Suprapubic skin (tissue), 4 donors: ENCODE results near the gene TIGD3. TPM values are rescaled to one million over a fixed set of nuclear protein-coding genes. Genes with fewer than 3 reads are reported as not detected.

Experiments
- DNase-seq, 2 donors: peaks; one replicate each; pipeline ENCODE4 v3.0.0-alpha.2; 2019; ENCODE audit warnings: low spot score in 2 of 2
- H3K27ac ChIP-seq: fragments of 200-600 bp; sonication (generic); one replicate; pipeline ENCODE4 v1.5.1; 2019
- H3K27me3 ChIP-seq: fragments of 200-600 bp; sonication (generic); one replicate; pipeline ENCODE4 v1.5.1; 2019
- H3K36me3 ChIP-seq: fragments of 200-600 bp; sonication (generic); one replicate; pipeline ENCODE4 v1.5.1; 2019
- H3K4me1 ChIP-seq: fragments of 200-600 bp; sonication (generic); one replicate; pipeline ENCODE4 v1.5.1; 2019
- H3K4me3 ChIP-seq: fragments of 200-600 bp; sonication (generic); one replicate; pipeline ENCODE4 v1.5.1; 2019; ENCODE audit warnings: mild to moderate bottlenecking
- H3K9me3 ChIP-seq: fragments of 200-600 bp; sonication (generic); one replicate; pipeline ENCODE4 v1.5.1; 2019
- CTCF ChIP-seq, 2 donors: fragments of 200-600 bp in 1 of 2; fragments of 450-650 bp in 1 of 2; sonication (generic) in 1 of 2; IDR thresholded peaks; one replicate each; pipeline ENCODE4 v1.5.1; 2016 to 2019; ENCODE audit warnings: antibody characterized with exemption in 2 of 2, mild to moderate bottlenecking in 1 of 2, moderate library complexity in 1 of 2
- EP300 ChIP-seq: sonication (generic); formaldehyde crosslinking; IDR thresholded peaks from one replicate; pipeline ENCODE4 v1.6.1; 2017; ENCODE audit warnings: antibody characterized with exemption
- POLR2A ChIP-seq, 2 donors: fragments of 450-650 bp; IDR thresholded peaks; one replicate each; pipeline ENCODE4 v1.6.1; 2017; ENCODE audit warnings: antibody characterized with exemption in 2 of 2, mild to moderate bottlenecking in 2 of 2, moderate library complexity in 2 of 2
- POLR2AphosphoS5 ChIP-seq, 3 donors: sonication (generic); formaldehyde crosslinking; IDR thresholded peaks; one replicate each; pipeline ENCODE4 v1.6.1; 2017; ENCODE audit warnings: antibody characterized with exemption in 3 of 3
- WGBS: methylation state at CpG from one replicate; pipeline ENCODE4 v1.1.5; 2018; 5-methylcytosine and 5-hydroxymethylcytosine counted together
- total RNA-seq, 4 donors: library from RNA; depleted of rRNA; stranded (reverse); fragments of >200 nt; gene quantifications; one replicate each; pipeline ENCODE4 v1.1.0, GENCODE V29; 2016

TIGD3 gene
- total RNA-seq, 4 donors from 2014 or later: 0.32 to 0.76 (median 0.64) TPM; not detected in 1

GRCh38 chr11:65378208-65378927, 23.8 kb downstream of the TIGD3 start:
- 85% methylated on average over 18 of the region's 19 CpGs for WGBS
- Histone ChIP-seq H3K9me3 (no peaks in the 10 kb centered on the region), H3K36me3 (no peaks in the 10 kb centered on the region), H3K27ac (no peak overlapping the region), H3K4me3 (no peak overlapping the region), H3K4me1 (peaks cover 38% of the 10 kb centered on the region), H3K27me3 (no peaks in the 10 kb centered on the region)
- DNase-seq: no peak
- TF ChIP-seq POLR2AphosphoS5 (IDR thresholded peaks at IDR 0.05) (no peak), POLR2A (IDR thresholded peaks at IDR 0.05) (no peak), EP300 (no peak), CTCF (IDR thresholded peaks at IDR 0.05) (no peak)

GRCh38 chr11:65378928-65379638, 24.5 kb downstream of the TIGD3 start:
- 91% methylated on average over 6 of the region's 14 CpGs for WGBS
- no peak for TF ChIP-seq CTCF (IDR thresholded peaks at IDR 0.05)
- no peak for TF ChIP-seq POLR2A (IDR thresholded peaks at IDR 0.05)
- no peak for TF ChIP-seq POLR2AphosphoS5 (IDR thresholded peaks at IDR 0.05)
- TF ChIP-seq EP300: no peak

GRCh38 chr11:65379698-65380459, 25.3 kb downstream of the TIGD3 start:
- DNase-seq: no peak
- WGBS: 93% methylated on average over 9 of the region's 13 CpGs
- no peak for TF ChIP-seq CTCF (IDR thresholded peaks at IDR 0.05)
- no peak for TF ChIP-seq POLR2AphosphoS5 (IDR thresholded peaks at IDR 0.05)
- no peak for TF ChIP-seq EP300
- no peak for TF ChIP-seq POLR2A (IDR thresholded peaks at IDR 0.05)
- no peaks in the 10 kb centered on the region for H3K36me3 ChIP-seq
- H3K4me1 ChIP-seq: peaks cover 52% of the 10 kb centered on the region
- H3K27ac ChIP-seq: no peak overlapping the region
- no peaks in the 10 kb centered on the region for H3K9me3 ChIP-seq
- no peaks in the 10 kb centered on the region for H3K27me3 ChIP-seq
- no peak overlapping the region for H3K4me3 ChIP-seq

More at GRCh38 chr11:65378928-65379638, 24.5 kb downstream of the TIGD3 start:
- no peak overlapping the region for H3K27ac ChIP-seq
- peaks cover 45% of the 10 kb centered on the region for H3K4me1 ChIP-seq
- DNase-seq: no peak
- H3K27me3 ChIP-seq: no peaks in the 10 kb centered on the region
- no peaks in the 10 kb centered on the region for H3K36me3 ChIP-seq
- no peak overlapping the region for H3K4me3 ChIP-seq
- no peaks in the 10 kb centered on the region for H3K9me3 ChIP-seq

- WGBS: 83% methylated on average over 12 of the region's 16 CpGs
- no peaks in the 10 kb centered on the region for H3K9me3 ChIP-seq
- no peak overlapping the region for H3K4me3 ChIP-seq
- no peaks in the 10 kb centered on the region for H3K27me3 ChIP-seq
- no peaks in the 10 kb centered on the region for H3K36me3 ChIP-seq
- DNase-seq: no peak
- TF ChIP-seq POLR2A (IDR thresholded peaks at IDR 0.05): no peak
- no peak for TF ChIP-seq POLR2AphosphoS5 (IDR thresholded peaks at IDR 0.05)
- no peak for TF ChIP-seq CTCF (IDR thresholded peaks at IDR 0.05)
- no peak for TF ChIP-seq EP300
- peaks cover 54% of the 10 kb centered on the region for H3K4me1 ChIP-seq
- peak overlapping the region; percentile 96 for H3K27ac ChIP-seq
Measured at GRCh38 chr11:65380460-65381119, 26.0 kb downstream of the TIGD3 start.
